GM18498 (cell line): ENCODE measurements around the gene DHX38.

Source experiments
- ATAC-seq: cut with Tn5 transposase; IDR thresholded peaks from one replicate; pipeline ENCODE4 v1.9.1; 2021; ENCODE audit warnings: mild to moderate bottlenecking, moderate library complexity; ENCODE audit not compliant: unreplicated experiment

The DHX38 gene

DNA sequence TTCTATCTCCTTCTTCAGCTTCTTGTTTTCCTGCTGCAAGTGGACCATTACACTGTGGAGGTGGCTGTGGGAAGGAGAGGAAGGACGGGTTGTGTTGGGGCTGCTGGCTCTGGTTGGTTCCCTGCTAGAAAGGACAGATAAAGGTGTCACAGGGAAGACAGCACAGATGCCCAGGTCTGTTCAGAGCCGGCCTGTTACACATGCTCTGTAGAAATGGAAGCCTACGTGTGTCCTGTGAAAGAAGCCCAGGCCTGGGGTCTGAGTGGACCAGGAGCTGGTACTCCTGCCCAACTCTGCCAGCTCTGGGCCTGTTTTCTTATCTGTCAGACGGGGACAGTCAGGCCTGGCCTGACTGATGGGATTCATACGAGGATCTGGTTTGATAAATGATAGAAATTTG lies 26.4 kb downstream of the DHX38 start:
- ATAC-seq, result no peak

GRCh38 chr16:72122308-72122707 lies 28.7 kb downstream of the DHX38 start:
- no peak for ATAC-seq

- ATAC-seq, result no peak
These were observed 29.3 kb downstream of the DHX38 start for GRCh38 chr16:72122916-72123315.

- no peak for ATAC-seq
These were observed 29.8 kb downstream of the DHX38 start for GRCh38 chr16:72123426-72123825.

DNA sequence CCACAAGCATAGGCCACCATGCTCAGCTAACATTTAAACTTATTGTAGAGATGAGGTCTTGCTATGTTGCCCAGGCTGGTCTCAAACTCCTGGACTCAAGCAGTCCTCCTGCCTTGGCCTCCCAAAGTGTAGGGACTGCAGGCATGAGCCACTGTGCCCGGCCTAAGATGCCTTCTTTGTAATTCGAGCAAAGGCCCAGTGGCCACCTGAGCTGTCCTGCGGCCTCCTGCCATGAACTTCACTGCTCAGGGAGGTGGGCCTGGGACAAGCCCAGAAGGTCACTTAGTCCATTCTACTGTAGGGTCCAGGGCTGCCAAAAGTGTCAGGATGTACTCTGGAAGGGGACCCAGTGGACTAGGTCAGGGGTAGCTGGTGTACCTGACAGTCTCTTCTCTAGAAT lies 30.5 kb downstream of the DHX38 start:
- no peak for ATAC-seq

DNA sequence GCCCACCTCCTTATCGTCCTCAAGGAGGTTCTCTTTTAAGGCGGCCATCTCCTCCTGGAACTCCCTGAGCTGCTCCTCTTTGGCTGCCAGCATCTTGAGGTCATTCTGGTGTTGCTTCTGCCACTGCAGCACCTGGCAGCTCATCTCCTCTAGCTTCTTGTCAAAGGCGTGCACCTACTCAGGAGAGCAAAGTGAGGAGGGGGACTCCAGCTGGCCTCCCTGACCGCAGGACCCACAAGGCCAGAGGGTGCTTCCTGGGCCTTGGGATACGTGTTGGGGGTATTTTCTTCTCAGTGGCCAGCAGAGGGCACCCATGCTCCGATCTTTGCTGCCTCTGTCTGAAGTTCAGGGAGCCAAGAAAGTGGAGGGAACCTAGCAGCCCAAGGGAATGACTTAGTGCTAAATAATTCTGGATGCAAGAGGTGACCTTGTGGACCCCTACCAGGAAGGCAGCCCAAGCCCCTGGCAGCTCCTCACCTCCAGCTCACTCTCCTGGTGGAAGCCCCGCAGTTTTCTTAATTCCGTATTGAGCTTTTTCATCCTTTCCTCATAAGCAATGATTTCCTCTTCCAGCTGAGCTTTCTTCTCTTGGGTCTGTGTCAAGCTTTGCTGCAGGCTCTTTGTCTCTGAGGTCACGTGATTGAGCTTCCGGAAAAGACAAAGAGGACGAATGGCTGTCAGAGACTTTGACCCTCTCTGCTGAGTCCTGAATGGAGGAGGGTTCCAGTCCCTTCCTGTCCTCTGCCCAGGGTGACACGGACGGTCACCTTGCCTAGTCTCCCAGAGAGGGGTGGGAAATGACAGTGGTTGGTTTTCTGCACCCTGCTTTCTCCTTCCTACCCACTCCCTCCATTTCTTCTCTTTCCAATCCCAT lies 31.4 kb downstream of the DHX38 start:
- peak; percentile 64 for ATAC-seq

GRCh38 chr16:72125635-72126428 lies 32.2 kb downstream of the DHX38 start:
- ATAC-seq, result no peak

DNA sequence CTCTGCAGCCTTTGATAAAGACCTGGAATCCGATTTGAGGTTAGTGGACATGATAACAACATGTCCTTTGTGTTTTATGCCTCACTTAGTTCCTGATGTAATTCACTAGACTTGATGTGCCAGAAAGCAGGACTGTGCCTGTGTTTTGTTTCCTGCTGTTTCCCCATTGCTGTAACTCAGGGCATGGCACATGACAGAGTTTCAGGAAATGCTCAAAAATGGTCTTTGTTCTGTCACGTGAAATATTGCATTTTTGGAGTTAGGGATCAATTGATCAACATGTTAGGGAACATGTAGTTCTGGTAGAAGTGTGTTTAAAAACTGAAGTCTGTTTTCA lies 32.8 kb downstream of the DHX38 start:
- no peak for ATAC-seq

DNA sequence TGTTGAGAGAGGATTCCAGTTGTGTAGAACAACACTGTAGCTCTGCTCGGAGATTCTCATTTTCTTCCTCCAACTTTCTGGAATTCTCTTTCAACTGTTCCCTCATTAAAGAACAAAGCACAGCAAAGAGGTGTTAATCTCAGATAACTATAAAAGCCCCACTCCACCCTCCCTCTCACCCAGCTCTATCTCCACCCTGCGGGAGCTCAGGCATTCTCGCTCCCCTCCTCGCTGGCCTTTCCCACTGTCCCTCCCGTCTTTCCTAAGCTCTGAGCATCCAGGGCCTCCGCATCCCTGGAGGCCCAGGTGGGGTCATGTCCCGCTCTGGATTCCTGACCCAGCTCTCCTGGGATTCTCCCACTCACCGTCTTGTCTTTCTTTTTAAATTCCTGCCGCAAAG lies 35.1 kb downstream of the DHX38 start:
- no peak for ATAC-seq

GRCh38 chr16:72129976-72130656 lies 36.5 kb downstream of the DHX38 start:
- no peak for ATAC-seq

- ATAC-seq, result no peak
These were observed 37.4 kb downstream of the DHX38 start for GRCh38 chr16:72131036-72131435.

DNA sequence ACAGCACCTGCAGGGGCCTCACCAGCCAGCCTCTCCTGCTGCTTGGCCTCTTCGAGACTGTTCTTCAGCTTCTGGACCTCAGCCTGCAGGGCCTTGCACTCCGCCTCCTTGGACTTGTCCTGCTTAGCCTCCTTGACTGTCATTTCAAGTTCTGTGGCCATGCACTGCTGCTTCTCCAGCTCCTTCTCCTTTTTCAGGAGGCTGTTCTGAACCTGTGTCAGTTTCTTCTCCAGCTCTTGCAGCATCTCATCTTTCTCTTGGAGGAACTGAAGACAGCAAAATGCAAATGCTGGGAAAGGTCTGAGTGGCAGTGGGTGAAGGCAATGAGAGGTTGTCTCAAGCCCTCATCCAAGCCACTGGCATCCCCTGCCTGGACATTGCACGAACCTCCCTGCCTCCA lies 39.1 kb downstream of the DHX38 start:
- ATAC-seq, result no peak

- no peak for ATAC-seq
These were observed 40.9 kb downstream of the DHX38 start for GRCh38 chr16:72134507-72134906.

DNA sequence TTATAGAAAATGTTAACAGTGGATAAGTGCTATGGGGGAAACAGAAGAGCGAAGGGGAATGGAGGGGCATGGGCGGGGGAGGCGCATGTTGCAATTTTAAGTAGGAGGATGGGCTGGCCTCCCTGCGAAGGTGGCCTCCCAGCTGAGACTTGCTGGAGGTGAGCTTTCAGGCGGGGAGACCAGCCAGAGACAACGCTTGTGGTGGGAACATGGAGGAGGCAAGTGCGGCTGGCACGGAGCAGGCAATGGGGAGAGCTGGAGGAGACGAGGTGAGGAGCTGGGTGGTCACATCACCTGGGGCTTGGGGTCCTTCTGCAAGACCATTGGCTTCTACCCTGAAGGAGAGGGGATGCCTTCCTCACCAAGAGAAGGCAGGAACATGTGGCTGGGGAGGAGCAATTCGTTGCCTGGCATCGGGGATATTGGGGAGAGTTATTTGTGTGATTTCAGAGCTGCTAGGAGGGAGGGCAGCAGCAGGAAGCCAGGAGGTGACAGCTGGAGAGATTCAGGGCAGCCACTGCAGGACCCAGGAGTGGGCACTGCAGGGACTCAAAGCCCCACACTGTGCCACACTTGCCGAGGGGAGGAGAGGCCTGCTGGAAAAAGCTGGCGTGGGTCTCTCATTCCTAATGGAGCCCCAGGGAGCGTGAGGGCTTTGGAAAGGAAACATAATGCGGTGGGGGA lies 43.9 kb downstream of the DHX38 start:
- no peak for ATAC-seq

DNA sequence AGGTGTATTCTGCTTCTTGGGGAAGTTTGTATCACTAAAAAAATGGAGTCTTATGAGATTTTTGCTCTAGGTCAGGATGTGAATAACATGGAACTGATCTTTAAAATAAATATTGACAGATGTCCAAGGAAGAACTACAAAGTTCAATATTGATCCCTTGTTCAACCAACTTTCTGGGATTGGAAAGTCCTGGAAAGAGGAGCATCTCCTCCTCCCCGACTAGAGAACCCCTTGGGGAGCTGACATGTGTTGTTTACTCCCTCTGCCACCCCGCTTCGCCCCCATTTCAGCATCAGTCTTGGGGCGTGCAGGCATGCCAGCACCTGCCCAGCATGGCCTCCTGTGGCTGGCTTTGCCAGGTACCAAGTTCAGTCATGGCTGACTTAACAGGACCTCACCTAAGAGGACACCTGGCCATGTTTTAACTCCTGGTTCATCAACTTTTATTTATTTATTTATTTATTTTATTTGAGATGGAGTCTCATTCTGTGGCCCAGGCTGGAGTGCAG lies 44.5 kb downstream of the DHX38 start:
- ATAC-seq, result no peak

DNA sequence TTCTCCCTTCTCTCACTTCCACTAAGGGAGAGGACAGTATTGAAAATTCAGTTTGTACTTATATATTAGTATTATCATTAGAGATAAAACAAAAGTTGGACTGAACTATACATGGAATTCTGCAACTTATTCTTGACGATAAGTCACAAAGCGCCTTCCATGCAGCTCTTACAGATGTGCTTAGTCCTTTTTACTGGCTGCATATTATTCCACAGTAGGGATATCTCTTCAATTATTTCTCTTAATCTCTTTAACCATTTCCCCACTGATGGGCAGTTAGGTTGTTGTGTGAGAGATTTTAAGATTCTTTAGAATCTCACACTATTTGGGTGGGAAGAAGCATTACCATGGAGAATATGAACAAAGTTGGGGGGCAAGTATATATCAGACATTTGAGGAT lies 46.3 kb downstream of the DHX38 start:
- no peak for ATAC-seq

DNA sequence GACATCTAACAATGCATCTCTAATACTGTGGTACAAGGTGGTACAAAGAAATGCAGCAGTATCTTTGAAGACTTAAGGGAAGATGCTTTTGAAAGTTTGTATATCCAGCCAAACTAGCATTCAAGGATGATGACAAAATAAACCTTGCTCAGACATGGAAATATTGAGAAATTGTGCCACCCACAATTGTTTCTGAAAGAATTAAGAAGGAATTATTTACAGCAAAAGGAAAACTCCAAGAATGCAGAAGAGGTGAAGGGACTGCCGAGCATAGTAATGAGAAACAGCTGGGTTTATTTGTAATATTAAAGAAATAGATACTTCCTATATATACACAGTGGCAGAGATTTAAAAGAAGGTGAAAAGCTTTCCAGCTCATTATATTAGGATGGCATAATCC lies 48.8 kb downstream of the DHX38 start:
- no peak for ATAC-seq

DNA sequence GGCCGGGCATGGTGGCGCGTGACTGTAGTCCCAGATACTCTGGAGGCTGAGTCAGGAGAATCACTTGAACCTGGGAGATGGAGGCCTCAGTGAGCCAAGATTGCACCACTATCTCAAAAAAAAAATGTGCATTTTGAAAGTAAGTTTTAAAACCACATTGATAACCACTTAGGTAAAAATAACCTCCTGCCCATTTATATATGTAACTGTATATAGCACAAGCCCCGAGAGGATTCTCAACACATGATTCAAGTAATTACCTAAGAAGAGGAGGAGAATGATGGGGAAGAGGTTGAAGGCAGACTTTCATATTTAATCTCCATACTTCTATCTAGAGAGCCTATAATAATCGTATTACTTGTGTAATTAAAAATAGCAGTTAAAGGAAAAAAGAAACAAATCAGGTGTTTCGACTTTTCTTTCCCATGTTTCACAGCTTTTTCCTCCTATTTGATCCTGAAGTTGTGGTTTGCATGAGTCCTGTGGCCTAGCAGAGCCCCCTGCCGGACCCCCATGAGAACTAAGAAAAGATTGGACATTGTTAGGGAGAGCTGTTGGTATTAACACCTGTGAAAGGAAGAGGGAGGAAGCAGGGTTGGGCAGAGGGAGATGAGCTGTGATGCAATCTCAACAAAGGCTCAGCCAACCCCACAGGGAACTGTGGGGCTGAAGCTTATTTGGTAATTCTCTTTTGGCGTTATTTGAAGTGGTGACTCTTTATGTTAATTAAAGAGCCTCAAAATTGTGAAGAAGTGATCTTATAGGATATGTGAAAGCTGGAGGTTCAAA lies 56.2 kb downstream of the DHX38 start:
- ATAC-seq, result no peak

DNA sequence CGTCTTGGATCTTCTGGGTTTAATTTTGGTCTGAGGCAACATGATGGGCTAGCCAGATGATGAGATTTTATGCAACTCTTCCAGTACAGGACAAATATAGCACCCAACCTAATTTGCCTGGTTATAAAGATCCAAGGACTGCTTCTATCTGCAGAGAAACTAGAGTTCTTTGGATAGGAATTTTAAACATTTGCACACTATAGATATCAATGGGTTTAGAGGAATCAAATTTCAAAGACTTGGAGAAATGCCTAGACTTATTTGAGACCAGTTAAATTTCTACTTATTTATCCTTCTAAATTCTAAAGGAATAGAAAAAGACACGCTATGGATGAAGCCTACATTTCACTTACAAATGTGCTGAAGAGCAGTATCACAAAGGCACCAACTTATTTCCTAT lies 65.7 kb downstream of the DHX38 start:
- no peak for ATAC-seq

- ATAC-seq, result no peak
These were observed 66.2 kb downstream of the DHX38 start for GRCh38 chr16:72159801-72160200.
